Frontal cortex (tissue), 4 donors: ENCODE results near the gene OR1L8. TPM values are rescaled to one million over a fixed set of nuclear protein-coding genes. Genes with fewer than 3 reads are reported as not detected.
"Not testable (repeated sequence)": the region's sequence is repeated elsewhere in the genome, so short reads cannot be mapped to it uniquely, and the experiment has no call there.

Experiments used
- DNase-seq, 2 donors: peaks; one replicate each; pipeline ENCODE4 v3.0.0; 2012; ENCODE audit warnings: low spot score in 2 of 2
- FAIRE-seq: peaks from 2 replicates; lab custom pipeline; 2012; peaks lifted over from hg19 to GRCh38; lab: Jason Lieb, UNC
- total RNA-seq: library from RNA; depleted of rRNA; stranded (reverse); fragments of >200 nt; gene quantifications from one replicate; pipeline ENCODE4 v1.2.3, GENCODE V29; 2014
- donor health status: control.
- donor health status: control.
- donor health status: control.

The OR1L8 gene
- not detected for total RNA-seq

DNA sequence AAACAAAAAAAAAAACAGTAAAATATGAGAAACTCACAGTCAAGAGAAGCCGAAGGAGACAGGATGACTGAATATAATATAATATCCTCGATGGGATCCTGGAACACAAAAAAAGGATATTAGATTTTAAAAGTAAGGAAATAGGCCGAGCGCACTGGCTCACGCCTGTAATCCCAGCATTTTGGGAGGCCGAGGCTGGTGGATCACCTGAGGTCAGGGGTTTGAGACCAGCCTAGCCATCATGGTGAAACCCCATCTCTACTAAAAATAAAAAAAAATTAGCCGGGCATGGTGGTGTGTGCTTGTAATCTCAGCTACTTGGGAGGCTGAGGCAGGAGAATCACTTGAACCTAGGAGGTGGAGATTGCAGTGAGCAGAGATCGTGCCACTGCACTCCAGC lies at the start of gene OR1L8:
TSS of gene OR1L8 (minus strand) at position 101 of the 400 bp plus-strand sequence. CDS start 14,907 bp downstream, outside the sequence.
- DNase-seq, FAIRE-seq: not testable (repeated sequence)

GRCh38 chr9:122619996-122620395 lies 36.8 kb upstream of the OR1L8 start:
- DNase-seq (no peak), FAIRE-seq (no peak)

GRCh38 chr9:122614362-122614761 lies 31.2 kb upstream of the OR1L8 start, which contains the start of gene OR1Q1:
OR1Q1 (plus strand) TSS chr9:122614738; CDS start chr9:122614738, 0 bp downstream.
- FAIRE-seq: no peak
- no peak for DNase-seq

- FAIRE-seq (no peak), DNase-seq (no peak)
These were observed 26.6 kb upstream of the OR1L8 start for GRCh38 chr9:122609804-122610203.

- FAIRE-seq (no peak), DNase-seq (no peak)
These were observed 23.4 kb upstream of the OR1L8 start for GRCh38 chr9:122606587-122606986.

GRCh38 chr9:122605691-122606090 lies 22.5 kb upstream of the OR1L8 start:
- no peak for DNase-seq

DNA sequence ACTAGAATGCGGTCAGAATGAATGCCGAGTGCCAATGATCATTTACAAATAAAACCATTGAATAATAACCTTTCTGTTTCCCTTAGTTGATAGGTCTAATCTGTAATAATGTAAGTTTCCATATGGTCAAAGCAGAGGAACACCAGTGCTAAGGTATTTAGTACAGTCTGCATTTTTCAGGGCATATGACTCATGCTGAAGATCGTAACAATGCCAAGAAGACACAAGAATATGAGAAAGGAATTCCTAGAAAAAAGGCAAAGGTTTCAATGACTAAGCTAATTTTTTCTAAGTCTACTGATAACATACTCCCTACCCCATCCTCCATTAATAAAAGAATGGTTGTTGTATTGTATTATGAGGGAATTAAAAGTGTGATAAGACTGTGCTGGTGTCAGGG lies 2.8 kb downstream of the OR1L8 start:
- DNase-seq (no peak), FAIRE-seq (no peak)

More at GRCh38 chr9:122605691-122606090, 22.5 kb upstream of the OR1L8 start:
- FAIRE-seq: no peak

DNA sequence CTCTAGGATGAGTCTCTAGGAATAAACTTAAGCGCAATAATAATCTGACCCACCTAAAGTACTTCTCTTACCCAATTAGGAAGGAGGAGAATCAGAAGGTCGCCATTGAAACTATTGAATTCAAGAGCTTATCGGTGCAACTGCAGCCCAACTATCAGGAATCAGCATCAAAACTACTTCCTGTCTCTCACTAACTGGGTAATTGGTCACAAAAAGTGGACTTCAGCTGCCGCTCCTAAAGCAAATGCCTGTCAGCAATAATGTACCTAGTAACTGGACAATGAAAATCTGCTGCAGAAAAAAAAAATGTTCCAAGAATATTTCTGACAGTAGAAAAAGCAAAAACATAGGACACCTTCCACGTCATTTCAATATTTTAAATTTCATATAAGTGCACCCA lies 3.3 kb downstream of the OR1L8 start:
- no peak for FAIRE-seq
- DNase-seq: no peak

DNA sequence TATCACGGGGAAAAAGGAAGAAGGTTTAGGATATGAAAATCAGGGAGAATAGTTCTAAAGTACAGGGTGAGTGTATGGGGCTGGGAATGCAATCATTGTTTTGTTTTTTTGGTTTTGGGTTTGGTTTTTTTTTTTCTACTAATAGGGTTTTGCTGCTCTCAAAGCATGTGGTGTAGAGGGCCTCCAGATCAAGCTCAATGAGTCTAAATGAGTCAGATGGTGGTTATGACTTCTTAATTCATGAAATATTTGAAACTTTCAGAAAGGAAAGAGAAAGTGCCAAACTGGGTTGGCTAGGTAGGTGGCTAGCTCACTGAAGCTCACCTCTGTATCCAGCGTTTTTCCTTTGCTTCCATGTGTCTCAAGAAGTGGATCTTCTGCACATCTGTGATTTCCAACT lies 10.7 kb downstream of the OR1L8 start:
- DNase-seq: no peak
- FAIRE-seq: no peak

DNA sequence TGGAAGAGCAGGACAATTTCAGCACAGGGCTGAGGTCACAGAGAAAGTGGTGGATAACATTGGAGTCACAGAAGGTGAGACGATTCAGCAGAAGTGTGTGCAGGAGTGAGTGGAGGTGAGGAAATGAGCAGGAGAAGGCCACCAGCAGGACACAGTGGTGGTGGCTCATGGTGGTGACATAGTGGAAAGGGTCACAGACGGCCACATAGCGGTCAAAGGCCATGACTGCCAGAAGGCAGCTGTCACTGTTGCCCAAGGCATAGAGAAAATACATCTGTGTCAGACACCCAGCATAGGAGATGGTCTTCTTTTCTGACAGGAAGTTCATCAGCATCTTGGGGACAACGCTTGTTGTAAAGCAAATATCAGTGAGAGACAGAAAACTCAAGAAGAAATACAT lies 15.3 kb downstream of the OR1L8 start:
- DNase-seq (no peak), FAIRE-seq (no peak)

DNA sequence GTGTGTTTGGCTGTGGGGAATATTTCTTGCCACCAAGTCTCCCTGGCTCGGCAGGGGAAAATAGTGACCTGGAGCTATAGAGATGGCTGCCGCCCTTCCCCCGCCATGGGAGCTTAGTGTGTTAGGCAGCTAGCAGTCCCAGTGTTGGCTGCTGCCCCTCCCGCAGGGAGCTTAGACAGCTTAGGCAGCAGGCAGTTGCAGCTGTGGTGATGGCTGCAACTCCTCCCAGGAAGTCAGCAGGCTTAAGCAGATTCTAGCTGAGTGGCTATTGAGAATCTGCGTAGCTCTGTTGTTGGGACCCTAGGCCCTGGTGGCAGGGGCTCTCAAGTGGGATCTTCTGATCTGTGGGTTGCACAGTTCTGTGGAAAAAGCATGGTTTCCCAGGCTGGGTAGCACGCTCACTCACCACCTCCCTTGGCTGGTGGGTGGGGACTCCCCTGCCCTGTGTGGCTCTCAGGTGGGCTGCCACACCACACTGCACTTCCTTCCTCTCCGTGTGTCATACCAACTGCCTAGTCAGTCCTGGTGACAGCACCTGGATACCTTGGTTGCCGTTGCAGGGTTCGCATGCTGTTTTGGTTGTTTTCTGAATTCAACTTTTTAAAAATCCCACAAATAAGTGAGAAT lies 20.9 kb downstream of the OR1L8 start:
- DNase-seq: no peak
- no peak for FAIRE-seq

DNA sequence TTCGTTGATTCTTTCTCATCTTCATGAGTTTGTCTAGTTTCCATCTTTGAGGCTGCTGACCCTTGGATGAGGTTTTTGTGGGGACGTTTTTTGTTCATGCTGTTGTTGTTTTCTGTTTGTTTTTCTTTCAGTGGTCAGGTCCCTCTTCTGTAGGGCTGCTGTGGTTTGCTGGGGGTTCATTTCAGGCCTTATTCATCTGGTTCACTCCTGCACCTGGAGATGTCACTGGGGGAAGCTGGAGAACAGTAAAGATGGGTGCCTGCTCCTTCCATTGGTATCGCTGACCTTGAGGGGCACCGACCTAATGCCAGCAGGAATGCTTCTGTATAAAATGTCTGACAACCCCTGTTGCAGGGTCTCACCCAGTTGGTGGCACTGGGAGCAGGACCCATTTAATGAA lies 21.7 kb downstream of the OR1L8 start:
- no peak for FAIRE-seq

DNA sequence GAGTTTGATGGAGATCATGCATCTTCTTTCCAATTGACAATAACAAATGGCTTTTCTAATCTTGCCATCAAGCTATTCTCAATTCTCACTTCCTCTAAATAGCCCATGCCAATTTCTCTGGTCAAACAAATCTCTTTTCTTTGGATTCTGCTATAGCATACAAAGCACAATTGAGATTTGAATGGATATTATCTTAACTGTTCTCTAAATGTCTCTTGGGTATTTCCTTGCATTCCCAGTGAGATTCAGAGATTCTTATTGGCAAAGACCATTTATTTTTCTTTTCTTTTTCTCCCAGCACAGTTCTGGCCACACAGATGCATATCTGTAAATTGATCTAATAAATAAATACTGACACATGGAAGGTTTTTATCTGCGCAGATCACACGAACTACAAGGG lies 30.4 kb downstream of the OR1L8 start, which contains the start of gene OR1N2:
TSS of gene OR1N2 (plus strand) at position 301 of the 400 bp plus-strand sequence. CDS start 100 bp downstream, outside the sequence.
- DNase-seq (no peak), FAIRE-seq (no peak)

More for the DNA sequence above, 21.7 kb downstream of the OR1L8 start:
- no peak for DNase-seq

GRCh38 chr9:122551371-122551770 lies 31.8 kb downstream of the OR1L8 start:
- FAIRE-seq (no peak), DNase-seq (no peak)

GRCh38 chr9:122546196-122546595 lies 37.0 kb downstream of the OR1L8 start:
- no peak for FAIRE-seq
- DNase-seq: no peak

DNA sequence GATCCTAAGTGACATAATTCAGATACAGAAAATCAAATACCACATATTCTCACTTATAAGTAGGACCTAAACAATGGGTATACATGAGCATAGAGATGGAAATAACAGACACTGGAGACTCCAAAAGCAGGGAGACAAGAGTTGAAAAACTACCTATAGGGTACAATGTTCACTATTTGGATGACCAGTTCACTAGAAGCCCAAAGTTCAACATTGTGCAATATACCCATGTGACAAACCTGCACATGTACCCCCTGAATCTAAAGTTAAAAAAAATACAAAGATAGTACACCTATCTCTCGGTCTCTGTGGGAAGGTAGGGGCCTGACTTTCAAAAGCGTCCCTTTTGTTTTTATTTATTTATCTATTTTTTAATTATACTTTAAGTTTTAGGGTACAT lies 44.4 kb downstream of the OR1L8 start:
- FAIRE-seq (no peak), DNase-seq (no peak)

GRCh38 chr9:122537066-122537465 lies 46.1 kb downstream of the OR1L8 start:
- FAIRE-seq, DNase-seq: not testable (repeated sequence)

DNA sequence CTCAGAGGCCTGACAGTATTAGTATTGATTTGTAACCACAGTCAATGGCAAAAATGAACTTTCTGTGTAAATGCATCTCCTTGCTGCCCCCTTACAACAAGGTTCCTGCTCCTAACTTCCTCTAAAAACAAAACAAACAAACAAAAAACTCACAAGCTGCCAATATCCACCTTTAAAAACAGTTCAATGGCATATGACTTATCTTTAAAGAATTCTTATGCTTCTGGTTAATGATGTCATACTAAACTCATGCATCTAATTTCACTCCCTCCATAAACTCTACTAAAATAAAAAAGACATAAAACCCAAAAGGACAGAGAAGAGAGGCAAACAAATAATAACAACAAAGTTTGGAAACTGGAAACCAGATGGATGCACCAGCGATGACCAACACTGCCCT lies 47.0 kb downstream of the OR1L8 start:
- FAIRE-seq (no peak), DNase-seq (no peak)

GRCh38 chr9:122531157-122531556 lies 52.0 kb downstream of the OR1L8 start:
- DNase-seq, FAIRE-seq: not testable (repeated sequence)

- FAIRE-seq: no peak
These were observed 56.0 kb downstream of the OR1L8 start, which contains the start of gene OR1N1 for GRCh38 chr9:122527193-122527592. OR1N1 (minus strand) TSS chr9:122527293; CDS start chr9:122527293, 0 bp downstream.

DNA sequence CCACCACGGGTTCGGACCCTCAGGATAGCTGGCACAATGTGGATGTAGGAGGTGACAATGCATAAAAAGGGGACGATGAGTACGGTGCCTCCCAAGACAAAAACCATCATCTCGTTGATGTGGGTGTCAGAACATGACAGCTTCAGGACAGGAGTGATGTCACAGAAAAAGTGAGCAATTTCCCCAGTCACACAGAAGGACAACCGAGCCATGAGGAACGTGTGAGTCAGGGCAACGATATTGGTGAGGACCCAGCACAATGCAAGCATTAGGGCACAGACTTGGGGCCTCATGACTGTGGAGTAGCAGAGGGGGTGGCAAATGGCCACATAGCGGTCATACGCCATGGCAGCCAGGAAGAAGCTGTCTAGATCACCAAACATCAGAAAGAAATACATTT lies 56.6 kb downstream of the OR1L8 start:
- DNase-seq: no peak
- no peak for FAIRE-seq

More at GRCh38 chr9:122527193-122527592, 56.0 kb downstream of the OR1L8 start, which contains the start of gene OR1N1:
- DNase-seq: no peak

DNA sequence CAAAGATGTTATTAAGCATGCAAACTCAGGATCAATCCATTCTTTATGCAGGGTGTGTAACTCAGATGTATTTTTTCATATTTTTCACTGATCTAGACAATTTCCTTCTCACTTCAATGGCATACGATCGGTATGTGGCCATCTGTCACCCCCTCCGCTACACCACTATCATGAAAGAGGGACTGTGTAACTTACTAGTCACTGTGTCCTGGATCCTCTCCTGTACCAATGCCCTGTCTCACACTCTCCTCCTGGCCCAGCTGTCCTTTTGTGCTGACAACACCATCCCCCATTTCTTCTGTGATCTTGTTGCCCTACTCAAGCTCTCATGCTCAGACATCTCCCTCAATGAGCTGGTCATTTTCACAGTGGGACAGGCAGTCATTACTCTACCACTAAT lies 63.8 kb downstream of the OR1L8 start:
- FAIRE-seq (no peak), DNase-seq (no peak)
